ENCODE measurements around the gene GRIK4. TPM values are rescaled to one million over a fixed set of nuclear protein-coding genes. Genes with fewer than 3 reads are reported as not detected.

Gene GRIK4
- total and polyA plus RNA-seq, 2 donors (not counting 1 experiment from before 2014, with no cell fraction given) = 0.12 to 0.27 TPM

DNA sequence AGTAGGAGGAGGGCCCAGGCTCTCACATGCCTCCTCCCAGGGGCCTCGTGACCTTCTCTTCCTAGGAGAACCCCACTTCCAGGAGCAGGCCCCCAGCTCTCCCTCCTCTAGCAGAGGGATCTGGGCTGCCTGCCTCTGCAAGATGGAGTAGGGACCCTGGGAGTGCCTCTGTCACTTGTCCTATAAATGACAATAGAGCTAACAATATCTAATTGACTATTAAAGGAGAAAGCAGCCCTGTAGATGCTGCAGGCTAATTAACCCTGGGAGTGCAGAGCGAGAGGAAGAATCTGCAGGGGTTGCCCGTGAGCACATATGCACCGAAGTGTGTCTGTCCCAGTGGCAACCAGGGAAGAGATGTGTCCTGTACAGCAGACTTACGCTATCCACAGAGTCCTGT is 184.4 kb downstream of the GRIK4 start:
- Histone ChIP-seq H3K27me3 (replicated peaks in 1 of 4; ENCODE audit: control extremely low read depth in 1 of 4, control insufficient read depth in 3 of 4, insufficient read depth in 4 of 4, low read length in 3 of 4) (no peaks in the 10 kb centered on the region), H2AFZ (ENCODE audit: insufficient read depth, low read depth, low read length, poor library complexity, severe bottlenecking) (no peak overlapping the region), H3K4me3 (ENCODE audit: control extremely low read depth in 1 of 5, extremely low read depth in 1 of 5, insufficient read depth in 1 of 5, low read depth in 2 of 5, low read length in 4 of 5) (no peak overlapping the region), H3K79me2 (ENCODE audit: control insufficient read depth, insufficient read depth, low read length) (no peaks in the 10 kb centered on the region), H3K9ac (ENCODE audit: low read length) (no peak overlapping the region), H4K20me1 (ENCODE audit: control insufficient read depth, insufficient read depth, low read length, poor library complexity, severe bottlenecking) (no peaks in the 10 kb centered on the region), H3K9me3 (ENCODE audit: control extremely low read depth in 1 of 3, control insufficient read depth in 2 of 3, insufficient read depth in 1 of 3, low read length in 2 of 3) (no peaks in the 10 kb centered on the region), H3K4me2 (replicated peaks; ENCODE audit: low read depth, low read length, poor library complexity, severe bottlenecking) (no peak overlapping the region), H3K36me3 (replicated peaks in 1 of 2; ENCODE audit: control extremely low read depth in 1 of 2, control insufficient read depth in 1 of 2, extremely low read depth in 1 of 2, insufficient read depth in 2 of 2, low read length in 1 of 2) (no peaks in the 10 kb centered on the region), H3K27ac (ENCODE audit: low read length in 2 of 2) (no peak overlapping the region), H3K4me1 (ENCODE audit: control insufficient read depth in 2 of 2, insufficient read depth in 2 of 2, low read length in 2 of 2) (no peaks in the 10 kb centered on the region)
- ATAC-seq (ENCODE audit: low read depth) = no peak
- Mint-ChIP-seq H3K9me3 (ENCODE audit: insufficient read depth) (peaks cover under 1% of the 10 kb centered on the region), H3K27me3 (peaks cover 31% of the 10 kb centered on the region), H3K4me3 (no peak overlapping the region), H3K4me1 (no peaks in the 10 kb centered on the region), H3K27ac (no peak overlapping the region)
- no peak for TF ChIP-seq CTCF (IDR thresholded peaks at IDR 0.05)
- no peak for TF ChIP-seq EZH2 (IDR thresholded peaks at IDR 0.05; ENCODE audit: borderline replicate concordance, insufficient read depth, low read depth, low read length, poor library complexity, severe bottlenecking)
- 89% methylated on average over 5 of the region's 5 CpGs for WGBS (ENCODE audit: insufficient coverage)
- ChIA-PET POLR2A (interaction anchor here (0.6 kb wide), 1 partner anchor 194 kb away, joined by 7 read pairs; no protein-coding TSS in a partner anchor), CTCF (interaction anchor here (5.8 kb wide), 1 partner anchor 10 kb away, joined by 31 read pairs; no protein-coding TSS in a partner anchor)
- DNase-seq = no peak
- intact Hi-C loops (cut with micrococcal nuclease) = no loop called here

DNA sequence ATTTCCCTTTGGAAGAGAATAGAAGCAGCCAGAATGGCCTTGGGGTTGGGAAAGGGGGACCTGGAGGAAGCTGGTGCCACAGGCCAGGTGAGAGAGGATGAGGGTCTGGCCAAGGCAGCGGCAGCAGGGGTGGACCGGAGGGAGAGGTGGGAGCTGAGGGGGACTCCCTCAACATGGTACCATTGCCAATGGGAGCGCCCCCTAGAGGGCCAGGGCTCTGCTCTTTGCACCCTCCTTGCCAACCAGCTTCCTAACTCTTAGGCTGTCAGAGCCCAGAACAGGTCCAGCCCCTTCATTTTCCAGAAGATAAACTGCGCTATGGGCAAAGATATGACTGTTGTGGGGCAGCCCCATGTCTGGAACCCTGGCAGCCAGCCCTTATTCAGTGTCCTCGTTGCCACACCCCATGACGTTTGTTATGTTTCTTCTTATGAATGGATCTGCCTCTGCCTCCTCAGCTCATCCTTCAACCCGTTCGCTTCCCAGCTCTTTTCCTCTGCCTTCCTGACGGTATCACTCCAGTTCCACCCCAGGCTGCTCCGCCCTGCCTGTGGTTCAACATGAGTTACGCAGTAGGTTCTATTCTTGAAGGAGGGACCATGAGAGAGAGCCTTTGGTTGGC is 185.2 kb downstream of the GRIK4 start:
- no peaks in the 10 kb centered on the region for H4K20me1 ChIP-seq (ENCODE audit: control insufficient read depth, insufficient read depth, low read length, poor library complexity, severe bottlenecking)
- TF ChIP-seq CTCF (IDR thresholded peaks at IDR 0.05) (no peak), EZH2 (IDR thresholded peaks at IDR 0.05; ENCODE audit: borderline replicate concordance, insufficient read depth, low read depth, low read length, poor library complexity, severe bottlenecking) (no peak)
- Mint-ChIP-seq H3K27ac (no peak overlapping the region), H3K27me3 (peaks cover 25% of the 10 kb centered on the region), H3K9me3 (ENCODE audit: insufficient read depth) (peaks cover 5% of the 10 kb centered on the region), H3K4me1 (peaks cover 2% of the 10 kb centered on the region), H3K4me3 (no peak overlapping the region)
- no peak overlapping the region for H3K4me3 ChIP-seq (ENCODE audit: control extremely low read depth in 1 of 5, extremely low read depth in 1 of 5, insufficient read depth in 1 of 5, low read depth in 2 of 5, low read length in 4 of 5)
- no peak overlapping the region for H3K27ac ChIP-seq (ENCODE audit: low read length in 2 of 2)
- H3K4me1 ChIP-seq (ENCODE audit: control insufficient read depth in 2 of 2, insufficient read depth in 2 of 2, low read length in 2 of 2) = no peaks in the 10 kb centered on the region
- intact Hi-C loops (cut with micrococcal nuclease) = no loop called here
- H3K9ac ChIP-seq (ENCODE audit: low read length) = no peak overlapping the region
- peaks cover 0 to under 1% (median 0%) of the 10 kb centered on the region in 3 donors for H3K9me3 ChIP-seq (ENCODE audit: control extremely low read depth in 1 of 3, control insufficient read depth in 2 of 3, insufficient read depth in 1 of 3, low read length in 2 of 3)
- CTCF ChIA-PET = interaction anchor here (5.8 kb wide), 1 partner anchor 11 kb away, joined by 31 read pairs; no protein-coding TSS in a partner anchor
- WGBS (ENCODE audit: insufficient coverage) = 88% methylated on average over 6 of the region's 11 CpGs
- no peak overlapping the region for H3K4me2 ChIP-seq (replicated peaks; ENCODE audit: low read depth, low read length, poor library complexity, severe bottlenecking)
- no peak for ATAC-seq (ENCODE audit: low read depth)
- no peaks in the 10 kb centered on the region for H3K79me2 ChIP-seq (ENCODE audit: control insufficient read depth, insufficient read depth, low read length)
- H3K27me3 ChIP-seq (replicated peaks in 1 of 4; ENCODE audit: control extremely low read depth in 1 of 4, control insufficient read depth in 3 of 4, insufficient read depth in 4 of 4, low read length in 3 of 4) = no peaks in the 10 kb centered on the region
- H2AFZ ChIP-seq (ENCODE audit: insufficient read depth, low read depth, low read length, poor library complexity, severe bottlenecking) = no peak overlapping the region
- POLR2A ChIA-PET = no interaction called here
- H3K36me3 ChIP-seq (replicated peaks in 1 of 2; ENCODE audit: control extremely low read depth in 1 of 2, control insufficient read depth in 1 of 2, extremely low read depth in 1 of 2, insufficient read depth in 2 of 2, low read length in 1 of 2) = no peaks in the 10 kb centered on the region
- no peak for DNase-seq
